Ovary (tissue), 10 donors: Measurements from ENCODE around the gene PCGF3. TPM values are rescaled to one million over a fixed set of nuclear protein-coding genes. Genes with fewer than 3 reads are reported as not detected.

Experiments
- DNase-seq, 5 donors: peaks; one replicate each; pipeline ENCODE4 v3.0.0-alpha.2; 2019 to 2020
- H3K27ac ChIP-seq, 2 donors: fragments of 200-600 bp; one replicate each; pipeline versions ENCODE4 v1.5.1 to v1.8.0; 2019 to 2022
- H3K27me3 ChIP-seq: fragments of 200-600 bp; one replicate; pipeline ENCODE4 v1.8.0; 2022
- H3K36me3 ChIP-seq: fragments of 200-600 bp; sonication (generic); one replicate; pipeline ENCODE4 v1.5.1; 2019
- H3K4me1 ChIP-seq: one replicate; pipeline ENCODE4 v1.8.1; 2013; ENCODE audit warnings: mild to moderate bottlenecking, moderate library complexity; ENCODE audit not compliant: insufficient read depth
- H3K4me3 ChIP-seq: fragments of 200-600 bp; sonication (generic); one replicate; pipeline ENCODE4 v1.5.1; 2017
- H3K9me3 ChIP-seq, 2 donors: fragments of 200-600 bp in 1 of 2; sonication (generic) in 1 of 2; one replicate each; pipeline versions ENCODE4 v1.5.1 to v1.8.1; 2013 to 2019; ENCODE audit warnings: mild to moderate bottlenecking in 1 of 2, moderate library complexity in 1 of 2
- CTCF ChIP-seq, 3 donors: fragments of 450-650 bp in 2 of 3; fragments of 200-600 bp in 1 of 3; IDR thresholded peaks; one replicate each; pipeline versions ENCODE4 v1.5.1 to v1.8.0; 2016 to 2022; ENCODE audit warnings: antibody characterized with exemption in 3 of 3, mild to moderate bottlenecking in 1 of 3
- EP300 ChIP-seq: sonication (generic); formaldehyde crosslinking; IDR thresholded peaks from one replicate; pipeline ENCODE4 v1.6.1; 2017; ENCODE audit warnings: antibody characterized with exemption
- POLR2A ChIP-seq: fragments of 450-650 bp; IDR thresholded peaks from one replicate; pipeline ENCODE4 v1.6.1; 2017; ENCODE audit warnings: antibody characterized with exemption, mild to moderate bottlenecking, moderate library complexity
- WGBS, 3 donors: extraction: QIAGEN DNeasy Blood & Tissue Kit in 1 of 3; methylation state at CpG; one replicate each; pipeline versions ENCODE4 v1.1.5 to v1.1.7; 2013 to 2017; 5-methylcytosine and 5-hydroxymethylcytosine counted together
- intact Hi-C, 4 donors: fragments of 100-400 bp; cut with DNase I; formaldehyde crosslinking; loops; one replicate each; pipeline versions ENCODE4 v1.11.0 to v1.15.1; 2022 to 2023
- long read RNA-seq, 3 donors: library from polyadenylated mRNA in 2 of 3; unstranded in 2 of 3; transcript quantifications; one replicate each; pipeline ENCODE4 v2.0.0 and lab custom pipeline, GENCODE V29; 2021 to 2026
- polyA plus RNA-seq, 2 donors: library from polyadenylated mRNA; stranded (reverse); fragments of 200-250 nt in 1 of 2; fragments of 350-450 nt in 1 of 2; fragmentation: Illumina TruSeq in 1 of 2; extraction: RNeasy Lipid Tissue Mini Kit (QIAGEN cat#74804) in 1 of 2; gene quantifications; one replicate each; pipeline ENCODE4 v1.2.3, GENCODE V29; 2013 to 2014
- total RNA-seq, 7 donors: library from RNA; depleted of rRNA in 2 of 7; stranded (reverse); fragments of >200 nt in 2 of 7; fragmentation: NEBNext Ultra II Directional in 3 of 7; extraction: Animal tissue kit (Norgen Biotek cat#: 25700) in 3 of 7; gene quantifications; one replicate each; pipeline versions ENCODE4 v1.1.0 to v1.2.4, GENCODE V29; 2016 to 2023
- donor health status: DM: no; HTN: no; CAD: no; lungs with moderate emphysema.
- donor health status: DM: no; HTN: no; CAD: no.
- donor health status: Bipolar disorder and iron deficiency.
- donor health status: DM: yes; HTN: yes; CAD: no.
- donor health status: DM: no; HTN: no; CAD: no.
- donor health status: DM: yes; HTN: yes; CAD: no.

Gene PCGF3
- total RNA-seq (10 to 100 TPM; 33.2 to 51.2 (median 45.3) TPM), polyA plus RNA-seq (10 to 100 TPM; 21.7 to 45.4 TPM)
- long read RNA-seq, donor 1, full-length matches to known transcripts, result 68 of 106 reads
- long read RNA-seq, donor 1, partial matches to known transcripts, result 9 of 106 reads
- long read RNA-seq, donor 1, other reads (novel, unspliced or antisense), result 29 of 106 reads
- long read RNA-seq, donor 2, full-length matches to known transcripts, result 44 of 44 reads
- long read RNA-seq, donor 2, partial matches to known transcripts, result 0 of 44 reads
- long read RNA-seq, donor 2, other reads (novel, unspliced or antisense), result 0 of 44 reads
- long read RNA-seq, donor 3, full-length matches to known transcripts, result 60 of 79 reads
- long read RNA-seq, donor 3, partial matches to known transcripts, result 5 of 79 reads
- long read RNA-seq, donor 3, other reads (novel, unspliced or antisense), result 14 of 79 reads

DNA sequence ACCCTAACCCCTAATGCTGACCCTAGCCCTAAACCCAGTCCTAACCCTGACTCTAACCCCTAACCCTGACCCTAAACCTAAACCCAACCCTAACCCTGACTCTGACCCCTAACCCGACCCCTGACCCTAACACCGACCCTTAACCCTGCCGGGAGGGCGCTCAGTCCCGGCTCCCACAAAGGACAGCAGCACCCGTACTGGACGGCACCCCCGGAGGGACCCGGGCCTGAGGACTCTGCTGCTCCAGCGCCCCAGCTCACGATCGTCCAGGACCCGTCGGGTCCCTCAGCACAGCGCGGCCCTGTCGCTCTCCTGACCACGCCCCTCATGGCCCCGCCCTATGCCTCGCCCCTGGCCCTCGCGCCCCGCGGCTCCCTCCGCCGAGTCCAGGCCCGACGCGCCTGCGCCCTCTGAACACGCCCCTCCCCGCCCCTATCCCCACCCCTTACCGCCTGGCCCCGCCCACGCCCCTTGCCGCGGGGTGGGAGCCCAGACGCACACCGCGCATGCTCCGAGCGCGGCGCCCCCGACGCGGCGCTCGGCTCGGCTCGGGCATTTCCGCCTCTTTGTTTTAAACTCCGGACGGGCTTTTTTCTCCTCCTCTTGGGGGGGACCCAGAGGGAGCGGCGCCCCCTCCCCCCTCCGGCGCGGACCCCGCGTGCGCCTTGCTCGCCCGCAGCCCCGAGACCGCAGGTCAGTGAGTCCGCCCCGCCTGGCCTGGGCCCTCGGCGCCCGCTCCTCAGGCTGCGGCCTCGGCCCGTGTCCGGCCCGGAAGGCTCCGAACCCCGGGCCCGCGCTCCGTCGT is at the start of gene PCGF3:
Gene PCGF3, plus strand, starts transcription at position 555 of the 805 bp plus-strand sequence. CDS start 27,849 bp downstream, outside the sequence.
- Histone ChIP-seq H3K27ac (peak within 1 kb of the TSS; percentile 28 to 56), H3K4me3 (peak within 1 kb of the TSS; percentile 90), H3K27me3 (no peaks in the 10 kb centered on the region), H3K4me1 (peaks cover 20% of the 10 kb centered on the region), H3K36me3 (no peaks in the 10 kb centered on the region), H3K9me3 (no peaks in the 10 kb centered on the region)
- intact Hi-C loops, result no loop called here
- TF ChIP-seq EP300, result no peak
- TF ChIP-seq POLR2A, result peak; percentile 65
- 1 to 2% (median 1%) methylated on average over 47 to 82 of the region's 82 CpGs for WGBS, 3 donors
- peak; percentile 94 to 98 (median 97) for DNase-seq

DNA sequence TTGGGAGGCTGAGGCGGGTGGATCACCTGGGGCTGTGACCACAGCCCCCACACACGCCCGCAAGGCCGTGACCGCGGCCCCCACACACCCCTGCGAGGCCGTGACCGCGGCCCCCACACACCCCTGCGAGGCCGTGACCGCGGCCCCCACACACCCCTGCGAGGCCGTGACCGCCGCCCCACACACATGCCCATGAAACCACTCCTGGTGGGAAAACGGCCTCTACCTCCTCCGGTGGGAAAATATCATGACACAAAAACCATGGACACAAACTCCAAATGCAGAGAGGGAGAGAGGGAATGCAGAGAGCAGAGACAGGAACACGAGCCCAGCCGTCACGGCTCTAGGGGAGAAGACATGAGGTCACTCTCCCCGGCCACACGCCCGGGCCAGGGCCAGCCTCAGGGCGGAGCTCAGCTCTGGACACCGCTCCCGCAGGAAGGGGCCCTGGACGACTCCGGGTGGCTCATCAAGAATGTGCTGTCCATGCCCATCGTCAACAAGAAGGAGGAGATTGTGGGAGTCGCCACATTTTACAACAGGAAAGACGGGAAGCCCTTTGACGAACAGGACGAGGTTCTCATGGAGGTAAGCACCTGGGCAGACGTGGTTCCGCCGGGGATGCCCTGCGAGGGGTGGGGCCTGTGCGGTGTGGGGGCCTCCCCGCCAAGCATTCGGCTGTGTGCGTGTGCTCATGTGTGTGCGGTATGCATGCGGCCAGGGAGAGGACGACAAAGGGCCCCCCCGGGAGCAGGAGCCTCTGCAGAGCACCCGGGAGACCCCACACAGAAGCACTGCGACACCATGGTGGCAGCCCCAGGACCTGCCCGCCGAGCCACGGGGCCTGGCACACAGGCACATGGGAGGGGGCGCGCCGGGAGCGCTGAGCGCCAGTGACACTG is 48.9 kb upstream of the PCGF3 start:
- H3K4me1 ChIP-seq, result no peaks in the 10 kb centered on the region
- H3K36me3 ChIP-seq, result no peaks in the 10 kb centered on the region
- TF ChIP-seq CTCF (IDR thresholded peaks at IDR 0.05) (no peak), EP300 (no peak), POLR2A (no peak)
- DNase-seq, result no peak
- H3K4me3 ChIP-seq, result no peak overlapping the region
- H3K27me3 ChIP-seq, result no peaks in the 10 kb centered on the region
- no peak overlapping the region for H3K27ac ChIP-seq
- H3K9me3 ChIP-seq, result no peaks in the 10 kb centered on the region
- intact Hi-C loops, result no loop called here
- WGBS, 3 donors, result 46 to 59% (median 50%) methylated on average over 54 to 58 of the region's 58 CpGs

DNA sequence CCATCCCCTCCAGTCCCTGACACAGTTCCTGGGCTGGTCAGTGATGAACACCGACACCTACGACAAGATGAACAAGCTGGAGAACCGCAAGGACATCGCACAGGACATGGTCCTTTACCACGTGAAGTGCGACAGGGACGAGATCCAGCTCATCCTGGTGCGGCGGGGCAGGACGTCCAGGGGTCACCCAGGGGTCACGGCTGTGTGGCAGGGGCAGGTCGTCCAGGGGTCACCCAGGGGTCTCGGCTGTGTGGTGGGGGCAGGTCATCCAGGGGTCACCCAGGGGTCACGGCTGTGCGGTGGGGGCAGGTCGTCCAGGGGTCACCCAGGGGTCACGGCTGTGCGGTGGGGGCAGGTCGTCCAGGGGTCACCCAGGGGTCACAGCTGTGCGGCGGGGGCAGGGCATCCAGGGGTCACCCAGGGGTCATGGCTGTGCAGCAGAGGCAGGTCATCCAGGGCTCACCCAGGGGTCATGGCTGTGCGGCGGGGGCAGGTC is 48.2 kb upstream of the PCGF3 start:
- no peak overlapping the region for H3K27ac ChIP-seq
- H3K27me3 ChIP-seq, result no peaks in the 10 kb centered on the region
- H3K9me3 ChIP-seq, result no peaks in the 10 kb centered on the region
- TF ChIP-seq CTCF (IDR thresholded peaks at IDR 0.05) (no peak), EP300 (no peak), POLR2A (no peak)
- intact Hi-C loops, result no loop called here
- WGBS, 3 donors, result 62 to 81% (median 66%) methylated on average over 15 to 23 of the region's 23 CpGs
- H3K4me3 ChIP-seq, result no peak overlapping the region
- H3K4me1 ChIP-seq, result no peaks in the 10 kb centered on the region
- DNase-seq, result no peak
- no peaks in the 10 kb centered on the region for H3K36me3 ChIP-seq

DNA sequence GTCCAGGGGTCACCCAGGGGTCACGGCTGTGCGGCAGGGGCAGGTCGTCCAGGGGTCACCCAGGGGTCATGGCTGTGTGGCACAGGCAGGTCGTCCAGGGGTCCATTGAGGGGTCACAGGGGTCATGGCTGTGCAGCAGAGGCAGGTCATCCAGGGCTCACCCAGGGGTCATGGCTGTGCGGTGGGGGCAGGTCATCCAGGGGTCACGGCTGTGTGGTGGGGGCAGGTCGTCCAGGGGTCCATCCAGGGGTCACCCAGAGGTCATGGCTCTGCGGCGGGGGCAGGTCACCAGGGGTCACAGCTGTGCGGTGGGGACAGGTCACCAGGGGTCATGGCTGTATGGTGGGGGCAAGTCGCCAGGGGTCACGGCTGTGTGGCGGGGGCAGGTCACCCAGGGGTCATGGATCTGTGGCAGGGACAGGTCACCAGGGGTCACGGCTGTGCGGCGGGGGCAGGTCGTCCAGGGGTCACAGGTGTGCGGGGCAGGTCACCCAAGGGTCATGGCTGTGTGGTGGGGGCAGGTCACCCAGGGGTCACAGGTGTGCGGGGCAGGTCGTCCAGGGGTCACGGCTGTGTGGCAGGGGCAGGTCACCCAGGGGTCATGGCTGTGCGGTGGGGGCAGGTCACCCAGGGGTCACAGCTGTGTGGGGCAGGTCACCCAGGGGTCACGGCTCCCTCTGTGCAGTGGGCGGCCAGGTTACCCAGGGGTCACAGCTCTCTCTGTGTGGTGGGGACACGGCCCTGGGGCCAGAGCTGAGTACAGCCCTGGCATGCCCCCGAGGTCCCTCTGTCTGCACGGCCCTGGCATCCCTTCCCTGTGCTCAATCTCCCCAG is 47.6 kb upstream of the PCGF3 start:
- intact Hi-C loops, result no loop called here

More for the DNA sequence above, 47.6 kb upstream of the PCGF3 start:
- WGBS, 3 donors, result 70 to 81% (median 71%) methylated on average over 19 to 27 of the region's 27 CpGs
- Histone ChIP-seq H3K9me3 (no peaks in the 10 kb centered on the region), H3K4me1 (peaks cover 2% of the 10 kb centered on the region), H3K4me3 (no peak overlapping the region), H3K27ac (no peak overlapping the region), H3K27me3 (no peaks in the 10 kb centered on the region), H3K36me3 (no peaks in the 10 kb centered on the region)
- peak in 1 of 5 donors; percentile 32 for DNase-seq
- TF ChIP-seq EP300 (no peak), POLR2A (no peak), CTCF (IDR thresholded peaks at IDR 0.05) (no peak)
